NCI-H146 (cell line): Measurements from ENCODE around the gene EFCAB6.

Experiments used
- DNase-seq: peaks from one replicate; lab custom pipeline; 2025; lab: John Stamatoyannopoulos, UW

Gene EFCAB6

DNA sequence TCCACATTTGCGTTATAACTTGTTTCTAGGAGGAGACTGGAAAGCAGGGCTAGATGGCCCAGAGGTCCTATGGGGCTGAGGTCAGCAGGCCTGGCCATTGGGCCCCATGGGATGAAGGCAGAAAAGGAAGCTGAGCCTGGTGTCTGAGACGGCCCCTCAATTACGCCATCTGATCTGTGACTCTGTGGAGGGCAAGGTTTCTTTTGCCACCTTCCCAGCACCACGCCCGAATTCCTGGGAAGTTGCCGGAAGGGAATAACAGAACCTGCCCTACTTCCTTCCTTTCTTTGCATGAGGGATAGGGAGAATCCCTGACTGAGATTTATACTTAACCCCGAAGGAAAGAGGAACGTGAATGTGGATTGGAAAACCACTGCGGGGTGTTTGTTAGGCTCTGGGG, 282.2 kb downstream of the EFCAB6 start:
- no peak for DNase-seq

DNA sequence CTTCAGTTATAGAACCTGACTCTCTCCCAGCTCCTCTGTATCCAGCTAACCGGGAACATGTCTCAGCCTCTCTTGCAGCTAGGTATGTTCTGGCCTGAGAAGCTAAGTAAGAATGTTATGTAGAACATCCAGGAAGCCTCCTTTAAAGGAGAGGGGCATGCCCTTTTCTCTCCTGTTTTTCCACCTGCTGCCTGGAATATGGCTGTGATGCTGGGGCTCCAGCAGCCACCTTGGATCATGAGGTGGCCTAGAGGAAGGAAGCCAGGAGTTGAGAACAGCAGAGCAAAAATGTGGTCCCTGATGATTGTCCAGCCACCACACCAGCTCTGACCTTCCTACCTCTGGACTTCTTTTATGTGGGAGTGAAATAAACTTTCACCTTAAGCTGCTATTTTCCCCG, 282.6 kb downstream of the EFCAB6 start:
- DNase-seq = no peak

DNA sequence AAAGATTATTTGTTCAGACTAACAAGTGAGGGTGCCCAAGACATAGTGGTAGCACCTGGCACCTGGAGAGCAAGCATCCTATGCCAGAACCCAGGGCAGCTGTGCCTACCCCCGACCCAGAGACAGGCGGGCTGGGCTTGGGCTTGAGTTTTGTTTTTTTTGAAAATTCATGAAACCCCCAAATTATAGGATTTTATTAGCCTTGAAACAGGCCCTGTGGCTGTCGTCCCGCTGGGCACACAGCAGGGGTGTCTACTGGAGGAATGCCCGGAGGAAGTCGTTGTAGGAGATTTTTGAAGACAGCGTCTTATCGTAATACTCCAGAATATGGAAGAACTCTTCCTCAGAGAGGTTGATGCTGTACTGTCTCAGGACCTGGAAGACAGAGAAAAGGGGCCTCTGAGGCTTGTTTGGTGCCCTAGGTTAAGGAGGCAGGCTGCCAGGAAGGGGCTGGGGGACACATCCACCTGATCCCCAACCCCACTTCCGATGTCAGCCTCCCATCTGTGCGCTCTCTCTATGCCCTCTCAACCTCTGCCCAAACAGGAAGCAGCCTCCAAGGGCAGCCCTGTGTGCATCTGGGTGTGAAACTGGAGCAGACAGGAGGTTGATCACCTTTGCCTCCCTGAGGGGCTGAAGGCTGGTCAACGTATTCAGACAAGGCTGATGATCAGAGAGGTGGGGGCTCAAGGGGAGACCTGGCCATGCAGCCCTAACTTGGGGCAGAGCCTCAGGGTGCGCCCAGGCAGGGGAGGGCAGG, 283.3 kb downstream of the EFCAB6 start:
- DNase-seq = no peak

DNA sequence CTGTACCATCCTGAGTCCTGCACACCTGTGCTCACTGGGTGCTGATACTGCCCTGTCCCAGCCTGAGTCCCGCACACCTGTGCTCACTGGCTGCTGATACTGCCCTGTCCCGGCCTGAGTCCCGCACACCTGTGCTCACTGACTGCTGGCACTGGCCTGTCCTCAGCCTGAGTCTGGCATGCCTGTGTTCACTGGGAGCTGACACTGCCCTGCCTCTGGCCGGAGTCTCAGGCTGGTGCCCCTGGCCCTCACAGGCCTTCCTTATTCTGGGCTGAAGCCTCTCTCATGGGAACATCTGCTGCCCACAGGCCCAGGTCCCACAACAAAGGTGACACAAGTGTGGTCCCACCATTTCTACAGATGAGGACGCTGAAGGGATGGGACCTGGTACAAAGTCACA, 285.2 kb downstream of the EFCAB6 start:
- DNase-seq = no peak

DNA sequence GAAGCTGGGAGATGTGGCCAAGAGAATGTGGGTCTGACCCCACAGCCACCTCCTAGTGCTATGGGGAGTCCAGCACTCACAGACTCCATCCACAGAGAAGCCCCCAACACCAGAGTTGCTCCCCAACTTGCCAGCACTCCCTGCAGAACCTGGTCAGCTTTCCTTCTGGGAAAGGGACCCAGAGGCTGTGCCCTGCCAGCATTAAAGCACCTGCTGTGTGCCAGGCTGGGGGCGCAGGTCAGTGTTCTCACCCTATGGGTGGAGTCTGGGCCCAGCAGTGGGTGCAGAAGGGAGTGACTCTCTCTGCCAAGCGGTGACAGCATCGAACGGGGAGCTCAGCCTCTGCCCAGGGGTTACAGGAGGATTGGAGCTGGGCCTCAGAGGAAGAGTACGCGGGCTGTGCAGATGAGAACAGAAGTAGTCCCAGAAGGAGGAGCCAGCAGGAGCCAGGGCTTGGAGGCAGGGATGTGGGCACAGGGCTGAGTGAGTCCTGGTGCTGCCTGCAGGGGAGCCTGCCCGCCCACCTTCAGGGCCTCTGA, 285.9 kb downstream of the EFCAB6 start:
- no peak for DNase-seq

DNA sequence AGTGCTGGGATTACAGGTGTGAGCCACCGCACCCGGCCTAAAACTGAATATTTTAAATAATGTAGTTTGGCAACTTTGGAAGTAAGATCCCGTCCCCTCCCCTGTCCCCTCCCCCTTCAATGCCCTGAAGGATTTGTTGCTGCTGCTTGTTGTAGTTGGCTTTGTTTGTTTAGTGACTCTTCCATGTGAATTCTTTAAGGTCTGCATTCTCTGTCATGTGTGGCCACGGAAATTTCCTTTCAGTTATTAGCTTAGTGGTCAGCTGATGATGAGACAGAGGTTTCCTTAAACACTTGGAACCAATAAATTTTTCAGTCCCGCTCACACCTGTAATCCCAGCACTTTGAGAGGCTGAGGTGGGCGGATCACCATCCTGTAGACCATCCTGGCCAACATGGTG, 290.4 kb downstream of the EFCAB6 start:
- no peak for DNase-seq

DNA sequence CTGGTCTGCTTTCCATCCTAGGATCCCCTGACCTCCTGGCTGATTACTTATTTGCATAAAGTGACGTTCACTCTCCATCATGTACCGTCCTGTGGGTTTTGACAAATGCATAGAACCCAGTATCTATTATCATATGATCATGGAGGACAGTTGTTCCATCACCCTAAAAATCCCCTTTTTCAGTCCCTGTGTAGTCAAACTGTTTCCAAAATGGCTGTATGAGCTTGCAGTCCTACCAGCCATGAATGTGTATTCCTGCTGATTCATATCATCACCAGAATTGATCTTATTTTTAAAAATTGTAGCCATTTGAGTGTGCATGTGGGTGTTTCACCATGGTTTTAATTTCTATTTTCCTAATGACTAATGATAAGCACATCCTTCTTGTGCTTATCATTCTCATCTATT, 291.5 kb downstream of the EFCAB6 start:
- DNase-seq = no peak

DNA sequence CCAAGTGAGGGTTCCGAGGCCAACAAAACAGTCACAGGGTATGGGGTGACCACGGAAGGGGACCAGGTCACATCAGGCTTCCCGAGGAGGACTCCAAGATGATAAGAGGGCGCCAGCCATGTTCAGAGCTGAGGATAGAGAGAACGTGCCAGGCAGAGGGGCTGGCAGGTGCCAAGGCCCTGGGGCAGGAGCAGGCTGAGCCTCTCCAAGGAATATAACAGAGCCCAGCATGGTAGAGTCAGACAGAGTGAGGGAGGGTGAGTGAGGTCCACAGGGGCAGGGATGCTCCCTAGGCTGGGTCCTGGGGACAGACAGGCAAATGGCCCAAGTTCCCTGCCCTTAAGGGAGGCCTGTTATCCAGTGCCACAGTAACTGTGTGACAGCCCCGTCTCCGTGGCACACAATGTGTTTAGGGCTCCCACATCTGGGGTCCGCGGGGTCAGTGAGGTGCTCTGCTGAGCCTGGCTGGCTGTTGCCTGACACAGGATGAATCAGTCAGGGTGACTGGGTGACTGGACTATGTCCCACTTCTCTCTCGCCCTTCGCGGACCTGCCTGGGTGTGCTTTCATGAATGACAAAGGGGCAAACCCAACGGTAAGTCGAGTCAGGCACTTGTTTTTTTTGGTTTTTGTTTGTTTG, 295.0 kb downstream of the EFCAB6 start:
- no peak for DNase-seq

DNA sequence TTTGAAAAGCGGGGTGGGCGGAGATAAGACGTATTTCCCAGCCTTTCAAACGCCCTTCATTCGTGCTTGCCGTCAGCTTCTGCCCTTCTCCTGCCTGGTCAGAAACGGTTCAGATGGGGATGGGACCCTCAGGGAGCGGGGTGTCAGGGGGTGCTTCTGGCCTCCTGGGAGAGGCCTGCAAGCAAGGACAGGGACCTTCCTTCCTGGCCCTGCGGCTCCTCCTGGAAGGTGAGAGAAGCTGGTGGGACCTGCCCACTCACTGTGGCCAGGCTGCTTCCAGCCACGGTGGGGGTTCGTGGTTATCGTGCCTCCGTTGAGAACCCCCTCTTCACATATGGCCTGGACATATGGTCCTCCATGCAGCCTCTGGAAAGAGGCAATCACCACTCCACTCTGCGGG, 295.7 kb downstream of the EFCAB6 start:
- no peak for DNase-seq

DNA sequence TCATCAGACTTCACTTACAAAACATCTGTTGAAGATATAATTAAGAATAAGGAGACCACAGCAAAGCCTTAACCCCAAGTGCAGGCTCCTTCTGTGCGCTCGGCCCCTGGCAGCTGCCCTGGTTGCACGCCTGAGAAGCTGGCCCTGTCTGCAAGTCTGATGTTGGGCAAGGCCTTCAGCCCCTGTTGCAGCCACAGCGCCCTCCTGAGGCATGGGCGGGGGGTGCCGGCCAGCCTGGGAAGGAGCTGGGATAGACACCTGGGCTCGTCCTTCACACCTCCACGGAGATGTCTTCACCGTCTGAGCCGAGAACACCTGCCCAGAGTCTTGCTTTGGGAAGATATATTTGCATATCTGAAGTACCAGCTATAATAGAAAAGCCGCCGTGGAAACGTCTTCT, 296.2 kb downstream of the EFCAB6 start:
- no peak for DNase-seq

DNA sequence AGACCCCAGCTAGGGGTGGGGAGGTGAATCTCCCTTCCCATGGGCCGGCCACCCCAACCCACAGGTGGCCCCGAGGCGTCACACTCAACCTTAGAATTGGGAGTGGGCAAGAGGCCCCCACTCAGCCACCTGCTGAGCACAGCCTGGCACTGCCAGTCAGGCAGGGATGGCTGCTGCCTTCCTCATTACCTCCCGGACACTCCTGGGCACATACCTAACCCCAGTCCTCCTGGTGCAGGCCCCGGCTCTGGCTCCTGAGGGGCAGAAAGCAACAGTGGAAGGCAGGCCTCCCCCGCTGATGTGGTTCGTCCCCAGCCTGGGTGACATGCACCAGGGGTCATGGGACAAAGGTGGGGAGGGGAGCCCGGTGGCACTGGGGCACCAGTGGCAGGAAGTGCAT, 296.7 kb downstream of the EFCAB6 start:
- no peak for DNase-seq

DNA sequence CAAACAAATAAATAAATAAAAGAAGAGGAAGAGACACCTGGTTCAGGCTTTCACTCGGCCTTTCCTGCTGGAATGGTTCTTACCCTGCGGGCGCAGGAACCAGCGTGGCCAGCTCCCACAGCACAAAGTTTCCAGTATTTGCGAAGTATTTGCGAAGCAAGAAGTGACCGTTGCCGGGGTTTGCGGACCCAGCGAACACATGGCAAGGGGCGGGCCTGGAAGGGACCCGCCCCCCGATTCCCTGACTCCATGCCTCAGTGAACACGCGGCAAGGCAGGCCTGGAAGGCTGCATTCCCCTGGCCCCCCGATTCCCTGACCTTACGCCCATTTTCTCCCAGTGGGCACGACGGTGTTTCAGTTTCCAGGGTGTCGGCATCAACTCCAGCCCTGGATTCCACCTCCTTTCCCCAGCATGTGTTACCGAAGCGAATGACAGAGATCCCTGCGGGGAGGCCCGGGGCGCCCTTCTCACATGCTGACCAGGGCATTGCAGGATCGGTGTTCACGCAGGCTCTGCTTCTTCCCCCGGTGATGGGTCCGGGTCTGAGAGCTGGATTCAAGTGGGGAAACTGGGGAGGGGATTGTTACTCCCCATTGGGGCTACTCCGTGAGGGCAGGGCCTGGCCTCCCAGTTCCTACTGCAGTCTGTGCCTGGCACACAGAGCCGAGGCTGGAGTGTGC, 297.5 kb downstream of the EFCAB6 start:
- no peak for DNase-seq

DNA sequence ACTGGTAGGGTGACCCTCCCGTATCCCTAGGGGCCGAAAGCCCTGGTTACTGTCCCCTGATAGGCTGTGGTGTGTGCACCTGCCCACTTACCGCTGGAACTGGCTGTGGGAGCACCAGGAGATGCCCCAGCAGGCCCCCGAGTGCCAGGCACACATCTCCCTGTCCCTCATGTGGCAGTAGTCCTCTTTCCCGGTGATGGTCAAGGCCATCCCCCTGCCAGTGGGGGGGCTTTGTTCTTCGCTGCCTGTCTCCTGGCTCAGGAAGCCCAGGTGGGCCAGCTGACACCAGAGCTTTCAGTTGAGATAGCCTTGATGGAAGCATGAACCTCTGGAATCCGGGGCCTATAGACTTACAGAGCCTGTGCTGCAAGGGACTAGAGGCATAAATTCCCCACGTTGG, 299.8 kb downstream of the EFCAB6 start:
- DNase-seq = peak; percentile 11

DNA sequence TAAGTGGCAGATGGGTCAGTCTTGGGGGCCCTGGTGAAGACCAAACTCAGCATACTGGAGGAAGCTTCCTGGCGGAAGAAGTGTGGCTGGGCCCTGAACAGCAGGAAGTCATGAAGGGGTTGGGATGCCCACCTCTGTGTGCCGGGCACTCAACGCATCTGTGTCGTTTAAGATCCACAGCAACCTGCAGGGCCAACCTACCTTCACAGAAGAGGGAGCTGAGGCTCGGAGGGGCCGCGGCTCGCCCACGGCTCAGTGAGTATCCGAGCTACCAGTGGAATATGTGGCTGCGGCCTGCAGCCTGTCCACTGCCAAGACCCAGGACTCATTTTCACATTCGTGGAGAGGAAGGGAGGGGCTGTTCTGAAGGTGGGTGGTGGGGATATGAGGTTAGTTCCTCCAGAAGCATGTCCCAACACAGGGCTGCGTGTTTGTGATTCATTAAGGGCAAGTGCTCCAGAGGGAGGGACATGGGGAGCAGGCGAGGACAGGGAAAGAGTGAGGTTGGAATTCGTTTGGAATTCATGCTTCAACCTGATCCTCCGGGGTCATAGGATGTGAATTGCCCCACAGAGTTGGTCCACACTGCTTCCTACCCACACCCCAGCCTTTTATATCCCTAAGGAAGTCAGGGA, 300.7 kb downstream of the EFCAB6 start:
- DNase-seq = no peak

DNA sequence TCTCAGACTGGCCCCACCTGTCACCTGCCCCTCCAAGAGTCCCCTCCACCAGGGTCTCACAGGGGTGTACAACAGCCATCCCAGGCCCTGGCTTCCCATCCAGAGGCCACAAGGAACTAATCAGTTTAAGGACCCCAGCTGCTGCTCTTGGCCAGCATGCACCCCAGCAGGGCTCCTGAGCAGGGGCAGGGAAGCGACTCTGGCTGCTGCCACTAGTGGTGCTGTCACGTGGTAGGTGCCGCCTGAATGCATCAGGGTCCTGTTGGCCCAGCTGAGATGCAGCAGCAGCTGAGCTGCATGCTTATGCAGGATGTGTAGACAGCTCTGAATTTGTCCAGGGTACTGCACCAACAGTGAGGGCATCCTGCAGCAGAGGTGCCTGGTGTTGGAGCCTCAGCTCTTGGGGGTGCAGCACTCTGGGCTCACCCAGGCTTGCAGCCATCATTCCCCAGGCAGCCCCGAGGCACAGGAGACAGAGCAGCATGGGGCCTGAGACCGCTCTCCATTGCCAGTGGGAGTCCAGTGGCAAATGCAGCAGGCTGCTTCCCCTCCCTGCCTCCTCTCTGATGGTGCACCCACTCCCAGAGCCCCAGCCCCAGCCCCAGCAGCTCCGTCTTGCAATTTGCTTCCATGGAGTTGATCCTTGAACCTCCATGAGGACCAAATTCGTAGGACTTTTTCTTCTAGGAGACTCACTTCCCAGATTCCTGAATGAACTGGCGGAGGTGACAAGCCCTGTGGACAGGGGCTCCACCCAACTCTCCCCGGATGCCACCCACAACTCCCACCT, 301.6 kb downstream of the EFCAB6 start:
- no peak for DNase-seq

DNA sequence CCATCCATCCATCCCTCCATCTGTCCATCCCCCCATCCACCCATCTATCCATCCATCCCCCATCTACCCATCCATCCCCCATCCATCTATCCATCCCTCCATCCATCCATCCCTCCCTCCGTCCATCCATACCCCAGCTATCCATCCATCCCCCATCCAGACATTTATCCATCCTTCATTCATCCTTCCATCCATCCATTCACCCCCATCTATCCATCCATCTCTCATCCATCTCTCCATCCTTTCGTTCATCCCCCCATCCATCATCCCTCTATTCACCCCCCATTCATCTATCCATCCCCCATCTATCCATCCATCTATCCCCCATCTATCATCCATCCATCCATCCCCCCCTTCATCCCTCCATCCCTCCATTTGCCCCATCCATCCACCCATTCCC, 302.8 kb downstream of the EFCAB6 start:
- no peak for DNase-seq

DNA sequence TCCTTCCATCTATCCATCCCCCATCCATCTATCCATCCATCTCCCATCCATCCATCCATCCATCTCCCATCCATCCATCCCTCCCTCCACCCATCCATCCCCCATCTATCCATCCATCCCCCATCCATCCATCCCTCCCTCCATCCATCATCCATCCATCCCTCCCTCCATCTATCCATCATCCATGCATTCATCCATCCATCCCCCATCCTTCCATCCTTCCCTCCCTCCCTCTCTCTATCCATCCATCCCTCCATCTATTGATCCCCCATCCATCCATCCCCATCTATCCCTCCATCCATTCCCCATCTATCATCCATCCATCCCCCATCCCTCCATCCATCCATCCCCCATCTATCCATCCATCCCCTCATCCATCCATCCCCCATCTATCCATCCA, 303.6 kb downstream of the EFCAB6 start:
- DNase-seq = no peak

DNA sequence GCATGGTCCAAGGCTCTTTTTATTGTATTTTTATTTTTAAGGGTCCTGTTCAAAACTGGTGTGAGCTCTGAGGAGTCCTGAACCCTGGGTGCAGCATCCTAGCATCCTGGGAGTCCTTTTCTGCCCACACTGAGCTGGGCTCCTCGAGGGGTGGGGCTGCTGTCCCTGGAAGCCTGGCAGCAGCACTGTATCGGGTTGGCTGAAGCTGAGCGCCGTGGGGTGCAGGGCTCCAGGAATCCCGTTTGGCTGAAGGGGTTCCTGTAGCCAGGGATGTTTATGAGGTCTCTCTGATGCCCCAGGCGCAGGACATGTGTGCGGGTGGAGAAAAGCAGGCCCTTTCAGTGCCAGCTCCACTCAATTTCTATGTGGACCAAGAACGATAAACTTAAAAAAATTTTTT, 304.9 kb downstream of the EFCAB6 start:
- no peak for DNase-seq

DNA sequence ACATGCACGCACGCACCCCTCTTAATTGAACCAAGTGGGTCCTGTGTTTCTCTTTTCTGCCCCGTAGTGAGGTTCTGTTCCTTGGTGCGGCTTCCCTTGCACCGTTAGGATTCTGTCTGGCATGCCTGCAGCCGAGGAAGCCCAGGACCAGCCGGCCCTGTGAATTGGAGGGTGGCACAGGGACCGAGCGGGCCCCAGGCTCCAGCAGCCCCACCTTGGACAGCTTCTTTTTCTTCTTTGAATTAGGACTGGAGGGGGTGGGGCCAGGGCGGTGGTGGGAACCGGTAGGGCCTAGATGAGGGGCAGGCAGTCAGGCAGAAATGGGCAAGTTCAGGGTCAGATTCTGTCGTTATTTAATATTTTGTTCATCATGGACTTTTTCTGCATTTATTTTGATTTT, 305.6 kb downstream of the EFCAB6 start:
- DNase-seq = no peak

DNA sequence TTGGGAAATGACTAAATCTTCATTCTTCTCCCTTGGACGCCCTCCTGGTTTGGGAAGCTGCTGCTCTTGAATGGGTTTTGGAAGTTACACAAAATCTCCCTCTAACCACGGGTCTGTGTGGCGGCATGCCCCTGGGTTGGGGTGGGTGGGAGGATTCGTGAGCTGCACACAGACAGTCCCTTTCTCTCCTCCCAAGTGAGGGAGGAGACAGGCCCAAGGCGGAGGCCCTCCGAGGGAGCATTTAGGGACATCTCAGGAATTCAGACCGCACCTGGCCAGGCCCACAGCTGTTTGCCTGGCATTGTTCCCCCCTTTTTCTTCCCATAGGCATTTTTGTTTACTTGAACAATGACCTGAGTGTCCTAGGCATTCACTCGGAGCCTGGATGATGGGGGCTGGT, 306.2 kb downstream of the EFCAB6 start:
- DNase-seq = no peak

DNA sequence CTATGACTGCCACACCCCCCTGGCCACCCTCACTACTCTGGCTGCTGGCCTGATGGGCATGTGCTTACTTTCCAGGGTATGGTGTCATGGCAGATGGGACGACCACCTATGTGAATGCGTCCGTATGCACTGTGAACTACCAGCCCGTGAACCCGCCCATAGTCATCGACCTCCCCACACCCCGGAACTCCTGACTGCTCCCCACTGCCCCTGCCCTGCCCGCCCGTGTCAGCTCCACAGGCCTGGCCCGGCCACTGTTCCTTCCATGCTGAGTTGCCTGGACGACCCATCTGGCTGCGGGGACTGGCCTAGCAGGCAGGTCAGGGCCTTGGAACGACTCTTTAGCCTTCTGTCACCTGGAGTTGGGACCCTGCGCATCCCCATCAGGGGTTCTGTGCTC, 306.7 kb downstream of the EFCAB6 start:
- no peak for DNase-seq
